ACC112 (cell line): ENCODE results near the gene CALN1.
"Not testable (repeated sequence)": the region's sequence is repeated elsewhere in the genome, so short reads cannot be mapped to it uniquely, and the experiment has no call there.

ENCODE experiments used
- H2AFZ ChIP-seq: fragments of 200-600 bp; sonication (generic); one replicate; pipeline ENCODE4 v1.6.0; 2017; ENCODE audit warnings: antibody characterized with exemption, low read length; ENCODE audit not compliant: unreplicated experiment
- H3K27ac ChIP-seq: fragments of 200-600 bp; sonication (generic); 2 replicates; pipeline ENCODE4 v1.5.1; 2014; ENCODE audit warnings: low read depth, mild to moderate bottlenecking, antibody characterized with exemption, low read length, moderate library complexity
- H3K27me3 ChIP-seq: fragments of 200-600 bp; sonication (generic); 2 replicates; pipeline ENCODE4 v1.6.1; 2014; ENCODE audit warnings: mild to moderate bottlenecking, antibody characterized with exemption, low read length, moderate library complexity, mixed read lengths; ENCODE audit not compliant: insufficient read depth
- H3K36me3 ChIP-seq: fragments of 200-600 bp; sonication (generic); 2 replicates; pipeline ENCODE4 v1.6.1; 2016; ENCODE audit warnings: mild to moderate bottlenecking, antibody characterized with exemption, low read length, moderate library complexity, mixed read lengths; ENCODE audit not compliant: insufficient read depth
- H3K4me1 ChIP-seq: fragments of 200-600 bp; sonication (generic); one replicate; pipeline ENCODE4 v1.6.1; 2016; ENCODE audit warnings: low read length, mixed read lengths; ENCODE audit not compliant: insufficient read depth, unreplicated experiment, control insufficient read depth
- H3K4me3 ChIP-seq: fragments of 200-600 bp; sonication (generic); 2 replicates; pipeline ENCODE4 v1.5.1; 2014; ENCODE audit warnings: mild to moderate bottlenecking, low read depth, low read length
- H3K79me2 ChIP-seq: fragments of 200-600 bp; sonication (generic); one replicate; pipeline ENCODE4 v1.6.0; 2016; ENCODE audit warnings: low read length; ENCODE audit not compliant: control insufficient read depth, unreplicated experiment, insufficient read depth

Gene CALN1

GRCh38 chr7:72412121-72412618, at the start of gene CALN1:
Gene CALN1, minus strand, starts transcription at chr7:72412338.
- H3K27ac ChIP-seq, H3K36me3 ChIP-seq, H3K4me3 ChIP-seq, H3K4me1 ChIP-seq, H2AFZ ChIP-seq, H3K27me3 ChIP-seq, H3K79me2 ChIP-seq: not testable (repeated sequence)

- no peak overlapping the region for H3K27ac ChIP-seq
These were observed 41.3 kb upstream of the CALN1 start for GRCh38 chr7:72453471-72453870.

GRCh38 chr7:72447465-72448204, 35.5 kb upstream of the CALN1 start:
- Histone ChIP-seq H2AFZ (no peak overlapping the region), H3K4me1 (no peaks in the 10 kb centered on the region), H3K4me3 (no peak overlapping the region), H3K27me3 (peaks cover 6% of the 10 kb centered on the region; the same call in 1 of the 2 replicates), H3K36me3 (no peaks in the 10 kb centered on the region), H3K27ac (no peak overlapping the region), H3K79me2 (no peaks in the 10 kb centered on the region)

More at GRCh38 chr7:72453471-72453870, 41.3 kb upstream of the CALN1 start:
- Histone ChIP-seq H3K36me3 (no peaks in the 10 kb centered on the region), H3K27me3 (no peaks in the 10 kb centered on the region), H3K4me3 (no peak overlapping the region), H3K79me2 (no peaks in the 10 kb centered on the region), H2AFZ (no peak overlapping the region), H3K4me1 (no peaks in the 10 kb centered on the region)

- no peaks in the 10 kb centered on the region for H3K79me2 ChIP-seq
- H3K27ac ChIP-seq, result no peak overlapping the region
- H3K27me3 ChIP-seq, result peaks cover 6% of the 10 kb centered on the region; the same call in 1 of the 2 replicates
- no peak overlapping the region for H3K4me3 ChIP-seq
- H3K4me1 ChIP-seq, result no peaks in the 10 kb centered on the region
- H2AFZ ChIP-seq, result no peak overlapping the region
- no peaks in the 10 kb centered on the region for H3K36me3 ChIP-seq
These were observed 34.7 kb upstream of the CALN1 start for GRCh38 chr7:72446591-72447462.

GRCh38 chr7:72446131-72446530, 34.0 kb upstream of the CALN1 start:
- Histone ChIP-seq H3K79me2 (no peaks in the 10 kb centered on the region), H3K4me3 (no peak overlapping the region), H3K27me3 (peaks cover 6% of the 10 kb centered on the region; the same call in 1 of the 2 replicates), H3K36me3 (no peaks in the 10 kb centered on the region), H3K27ac (no peak overlapping the region), H2AFZ (no peak overlapping the region), H3K4me1 (no peaks in the 10 kb centered on the region)

GRCh38 chr7:72445580-72445979, 33.4 kb upstream of the CALN1 start:
- H3K36me3 ChIP-seq, result no peaks in the 10 kb centered on the region
- peaks cover 6% of the 10 kb centered on the region; the same call in 1 of the 2 replicates for H3K27me3 ChIP-seq
- no peaks in the 10 kb centered on the region for H3K79me2 ChIP-seq
- H2AFZ ChIP-seq, result no peak overlapping the region
- no peak overlapping the region for H3K4me3 ChIP-seq
- no peak overlapping the region for H3K27ac ChIP-seq
- H3K4me1 ChIP-seq, result no peaks in the 10 kb centered on the region

GRCh38 chr7:72445075-72445474, 32.9 kb upstream of the CALN1 start:
- Histone ChIP-seq H3K4me1 (no peaks in the 10 kb centered on the region), H3K27ac (no peak overlapping the region), H3K36me3 (no peaks in the 10 kb centered on the region), H3K79me2 (no peaks in the 10 kb centered on the region), H3K27me3 (peaks cover 6% of the 10 kb centered on the region; the same call in 1 of the 2 replicates), H2AFZ (no peak overlapping the region), H3K4me3 (no peak overlapping the region)

- Histone ChIP-seq H3K27me3 (peaks cover 6% of the 10 kb centered on the region; the same call in 1 of the 2 replicates), H3K4me1 (no peaks in the 10 kb centered on the region), H3K79me2 (no peaks in the 10 kb centered on the region), H2AFZ (no peak overlapping the region), H3K36me3 (no peaks in the 10 kb centered on the region), H3K4me3 (no peak overlapping the region), H3K27ac (no peak overlapping the region)
These were observed 32.1 kb upstream of the CALN1 start for GRCh38 chr7:72444026-72444776.

GRCh38 chr7:72441791-72442190, 29.7 kb upstream of the CALN1 start:
- Histone ChIP-seq H3K4me1 (no peaks in the 10 kb centered on the region), H3K79me2 (no peaks in the 10 kb centered on the region), H3K36me3 (no peaks in the 10 kb centered on the region), H3K4me3 (no peak overlapping the region), H2AFZ (no peak overlapping the region), H3K27ac (no peak overlapping the region), H3K27me3 (peaks cover 4% of the 10 kb centered on the region; the same call in 1 of the 2 replicates)

GRCh38 chr7:72438491-72438890, 26.4 kb upstream of the CALN1 start:
- no peak overlapping the region for H3K4me3 ChIP-seq

More at GRCh38 chr7:72438491-72438890, 26.4 kb upstream of the CALN1 start:
- H2AFZ ChIP-seq, result no peak overlapping the region
- H3K27ac ChIP-seq, result no peak overlapping the region
- H3K4me1 ChIP-seq, result no peaks in the 10 kb centered on the region
- H3K27me3 ChIP-seq, result no peaks in the 10 kb centered on the region
- no peaks in the 10 kb centered on the region for H3K79me2 ChIP-seq
- H3K36me3 ChIP-seq, result no peaks in the 10 kb centered on the region
